HCT116 (cell line): ENCODE results near the gene YIPF3. TPM values are rescaled to one million over a fixed set of nuclear protein-coding genes. Genes with fewer than 3 reads are reported as not detected.

ENCODE experiments used
- ATAC-seq: fragments of 200-7000 bp; cut with Tn5 transposase; 2 replicates; pipeline ENCODE4 v1.9.1; 2020; ENCODE audit warnings: mild to moderate bottlenecking, moderate library complexity
- BruUV-seq: library from RNA; stranded (reverse); fragments of 400-500 nt; replicated peaks from 2 replicates; lab custom pipeline; 2021; lab: Mats Ljungman, UMichigan
- CTCF ChIA-PET: fragments of 300-600 bp; sonication (Branson Sonifier 250); formaldehyde crosslinking; loops from one replicate; lab custom pipeline; 2021; ENCODE audit warnings: antibody characterized with exemption; lab: Charles Lee
- POLR2A ChIA-PET: fragments of 300-600, 350-600 bp; sonication (Branson Sonifier 250); formaldehyde crosslinking; loops from one replicate; lab custom pipeline; 2021; ENCODE audit warnings: antibody characterized with exemption; lab: Charles Lee
- RAD21 ChIA-PET, 2 experiments: fragments of 300-600 bp; sonication (Branson Sonifier 250); formaldehyde crosslinking; loops; one replicate each; lab custom pipeline; 2023; ENCODE audit warnings: low total read pairs in 2 of 2; ENCODE audit not compliant: uncharacterized antibody in 2 of 2, unreplicated experiment in 2 of 2, low non-redundant PET in 1 of 2; lab: Charles Lee
- DNase-seq: peaks from one replicate; pipeline ENCODE4 v3.0.0-alpha.2; 2010; ENCODE audit warnings: low read depth, low spot score
- H2AFZ ChIP-seq: fragments of 200-600 bp; shearing (Covaris generic), sonication (generic); 2 replicates; pipeline ENCODE4 v1.6.1; 2017; ENCODE audit warnings: low read depth, mixed run types, mixed read lengths, antibody characterized with exemption, low read length; ENCODE audit not compliant: poor library complexity, severe bottlenecking
- H3K27ac ChIP-seq: 2 replicates; pipeline ENCODE4 v1.5.1; 2012; ENCODE audit warnings: low read depth, low read length
- H3K27me3 ChIP-seq: fragments of 200-600 bp; sonication (generic); 2 replicates; pipeline ENCODE4 v1.6.1; 2016; ENCODE audit warnings: mixed run types, low read length, mixed read lengths; ENCODE audit not compliant: insufficient read depth
- H3K36me3 ChIP-seq, 2 experiments: fragments of 200-500 bp in 1 of 2; fragments of 200-600 bp in 1 of 2; sonication (Bioruptor generic) in 1 of 2; sonication (generic) in 1 of 2; 2 replicates each; pipeline versions ENCODE4 v1.5.1 to v1.6.1; 2014 to 2016; ENCODE audit warnings: low read length in 2 of 2, inconsistent platforms in 1 of 2, mixed read lengths in 1 of 2, mixed run types in 1 of 2; ENCODE audit not compliant: insufficient read depth in 2 of 2, control insufficient read depth in 1 of 2
- H3K4me1 ChIP-seq, 2 experiments: fragments of 200-600 bp in 1 of 2; sonication (generic) in 1 of 2; 2 replicates each; pipeline versions ENCODE4 v1.5.1 to v1.6.1; 2012 to 2017; ENCODE audit warnings: low read length in 2 of 2, inconsistent platforms in 1 of 2, mild to moderate bottlenecking in 1 of 2, mixed read lengths in 1 of 2, mixed run types in 1 of 2, moderate library complexity in 1 of 2; ENCODE audit not compliant: insufficient read depth in 2 of 2, control insufficient read depth in 1 of 2
- H3K4me2 ChIP-seq: fragments of 200-600 bp; sonication (generic); 2 replicates; pipeline ENCODE4 v1.6.1; 2017; ENCODE audit warnings: mixed run types, low read length, mixed read lengths
- H3K4me3 ChIP-seq, 2 experiments: fragments of 200-600 bp in 1 of 2; sonication (generic) in 1 of 2; replicated peaks in 1 of 2; 2 replicates each; pipeline ENCODE4 v1.5.1; 2011 to 2016; ENCODE audit warnings: low read length in 2 of 2, control low read depth in 1 of 2, low read depth in 1 of 2, mild to moderate bottlenecking in 1 of 2, mixed read lengths in 1 of 2, mixed run types in 1 of 2
- H3K79me2 ChIP-seq: fragments of 200-600 bp; sonication (generic); 2 replicates; pipeline ENCODE4 v1.6.1; 2017; ENCODE audit warnings: mild to moderate bottlenecking, mixed run types, low read length, moderate library complexity, mixed read lengths; ENCODE audit not compliant: insufficient read depth
- H3K9ac ChIP-seq: fragments of 200-600 bp; sonication (generic); 2 replicates; pipeline ENCODE4 v1.6.1; 2016; ENCODE audit warnings: low read length, mixed read lengths
- H3K9me2 ChIP-seq: fragments of 200-600 bp; sonication (generic), shearing (Covaris generic); 2 replicates; pipeline ENCODE4 v1.6.1; 2017; ENCODE audit warnings: mixed run types, mild to moderate bottlenecking, moderate library complexity; ENCODE audit not compliant: insufficient read depth
- H3K9me3 ChIP-seq, 2 experiments: fragments of 200-500 bp in 1 of 2; fragments of 200-600 bp in 1 of 2; sonication (Bioruptor generic) in 1 of 2; sonication (generic) in 1 of 2; 2 replicates each; pipeline ENCODE4 v1.6.1; 2014 to 2017; ENCODE audit warnings: low read length in 2 of 2, mixed read lengths in 2 of 2, inconsistent platforms in 1 of 2, low read depth in 1 of 2, mild to moderate bottlenecking in 1 of 2, mixed run types in 1 of 2, moderate library complexity in 1 of 2; ENCODE audit not compliant: control insufficient read depth in 1 of 2, insufficient read depth in 1 of 2
- H4K20me1 ChIP-seq: fragments of 200-600 bp; sonication (generic), shearing (Covaris generic); 2 replicates; pipeline ENCODE4 v1.6.1; 2017; ENCODE audit warnings: mixed run types, mild to moderate bottlenecking, moderate library complexity; ENCODE audit not compliant: insufficient read depth
- ATF3 ChIP-seq: IDR thresholded peaks from 2 replicates; pipeline ENCODE4 v1.6.1; 2012
- CBX3 ChIP-seq: IDR thresholded peaks from 2 replicates; pipeline ENCODE4 v1.6.1; 2012; ENCODE audit warnings: low read depth
- CEBPB ChIP-seq: IDR thresholded peaks from 2 replicates; pipeline ENCODE4 v1.6.1; 2012; ENCODE audit warnings: low read depth
- EZH2 ChIP-seq: fragments of 200-600 bp; sonication (generic); IDR thresholded peaks from 2 replicates; pipeline ENCODE4 v1.6.1; 2017; ENCODE audit warnings: antibody characterized with exemption, mixed run types
- EZH2phosphoT487 ChIP-seq: fragments of 200-600 bp; IDR thresholded peaks from 2 replicates; pipeline ENCODE4 v1.6.1; 2018; ENCODE audit warnings: antibody characterized with exemption, borderline replicate concordance
- FOSL1 ChIP-seq: IDR thresholded peaks from 2 replicates; pipeline ENCODE4 v1.6.1; 2012; ENCODE audit warnings: low read depth
- JUND ChIP-seq: IDR thresholded peaks from 2 replicates; pipeline ENCODE4 v1.6.1; 2012
- POLR2A ChIP-seq: IDR thresholded peaks from 2 replicates; pipeline ENCODE4 v1.7.0; 2011; ENCODE audit warnings: borderline replicate concordance; ENCODE audit not compliant: insufficient read depth, insufficient read length; ENCODE audit errors: extremely low read depth
- POLR2AphosphoS5 ChIP-seq: IDR thresholded peaks from 2 replicates; pipeline ENCODE4 v1.6.1; 2011; ENCODE audit warnings: mild to moderate bottlenecking, low read depth, low read length, moderate library complexity
- RAD21 ChIP-seq: IDR thresholded peaks from 2 replicates; pipeline ENCODE4 v1.6.1; 2012; ENCODE audit warnings: low read depth, mild to moderate bottlenecking
- REST ChIP-seq: IDR thresholded peaks from 2 replicates; pipeline ENCODE4 v1.6.1; 2012; ENCODE audit warnings: low read depth
- TCF7L2 ChIP-seq: IDR thresholded peaks from 2 replicates; pipeline ENCODE4 v1.7.0; 2011; ENCODE audit warnings: borderline replicate concordance, inconsistent platforms; ENCODE audit not compliant: insufficient read depth, insufficient read length; ENCODE audit errors: extremely low read depth
- YY1 ChIP-seq: IDR thresholded peaks from 2 replicates; pipeline ENCODE4 v1.6.1; 2011; ENCODE audit warnings: low read length, low read depth, moderate library complexity, mild to moderate bottlenecking; ENCODE audit not compliant: insufficient replicate concordance; ENCODE audit errors: extremely low read depth
- intact Hi-C: fragments of 100-400 bp; cut with micrococcal nuclease; formaldehyde crosslinking; loops from 2 replicates; pipeline ENCODE4 v1.10.0; 2022
- total RNA-seq: library from RNA; stranded (reverse); gene quantifications from one replicate; pipeline ENCODE4 v1.2.1, GENCODE V29; 2021; ENCODE audit not compliant: unreplicated experiment
- TF ChIP-seq, protein P1 (sequence below): IDR thresholded peaks from 2 replicates; pipeline ENCODE4 v1.6.1; 2012
- TF ChIP-seq, protein P2 (sequence below): IDR thresholded peaks from 2 replicates; pipeline ENCODE4 v1.6.1; 2011; ENCODE audit warnings: mild to moderate bottlenecking, low read length, moderate library complexity; ENCODE audit not compliant: insufficient replicate concordance; ENCODE audit errors: extremely low read depth

YIPF3 gene
- total RNA-seq, 1 experiment from 2014 or later = 84.5 TPM

DNA sequence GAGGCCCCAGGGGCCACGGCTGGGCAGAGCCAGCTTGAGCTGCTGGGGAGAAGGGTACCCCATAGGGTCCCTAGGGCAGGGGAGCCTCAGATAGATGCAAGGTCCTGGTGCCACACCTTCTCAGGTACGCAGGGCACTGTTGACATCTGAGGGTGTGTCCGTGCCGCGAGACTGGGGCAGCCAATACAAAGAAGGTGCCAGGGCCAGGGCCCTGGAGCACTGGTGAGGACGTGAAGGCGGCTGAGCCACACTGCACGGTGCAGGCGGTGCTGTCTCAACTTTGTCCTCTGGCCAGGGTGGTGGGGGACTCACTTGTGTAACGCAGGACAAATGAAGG is 5.9 kb downstream of the YIPF3 start:
- no peak overlapping the region for H2AFZ ChIP-seq
- ChIA-PET RAD21 (no interaction called here), CTCF (interaction anchor here (1.7 kb wide), 1 partner anchor 54 kb away, joined by 10 read pairs; no protein-coding TSS in a partner anchor)
- peak overlapping the region; percentile 88 for H3K4me2 ChIP-seq
- no peaks in the 10 kb centered on the region for H3K27me3 ChIP-seq
- no peak for TF ChIP-seq FOSL1
- TF ChIP-seq ATF3 = no peak
- no peak for TF ChIP-seq YY1
- TF ChIP-seq TCF7L2 = no peak
- no peak for TF ChIP-seq CEBPB
- TF ChIP-seq JUND = no peak
- TF ChIP-seq EZH2phosphoT487 = no peak
- TF ChIP-seq, protein P1, sequence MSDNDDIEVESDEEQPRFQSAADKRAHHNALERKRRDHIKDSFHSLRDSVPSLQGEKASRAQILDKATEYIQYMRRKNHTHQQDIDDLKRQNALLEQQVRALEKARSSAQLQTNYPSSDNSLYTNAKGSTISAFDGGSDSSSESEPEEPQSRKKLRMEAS = no peak
- TF ChIP-seq REST = no peak
- TF ChIP-seq RAD21 = no peak
- TF ChIP-seq, protein P2, sequence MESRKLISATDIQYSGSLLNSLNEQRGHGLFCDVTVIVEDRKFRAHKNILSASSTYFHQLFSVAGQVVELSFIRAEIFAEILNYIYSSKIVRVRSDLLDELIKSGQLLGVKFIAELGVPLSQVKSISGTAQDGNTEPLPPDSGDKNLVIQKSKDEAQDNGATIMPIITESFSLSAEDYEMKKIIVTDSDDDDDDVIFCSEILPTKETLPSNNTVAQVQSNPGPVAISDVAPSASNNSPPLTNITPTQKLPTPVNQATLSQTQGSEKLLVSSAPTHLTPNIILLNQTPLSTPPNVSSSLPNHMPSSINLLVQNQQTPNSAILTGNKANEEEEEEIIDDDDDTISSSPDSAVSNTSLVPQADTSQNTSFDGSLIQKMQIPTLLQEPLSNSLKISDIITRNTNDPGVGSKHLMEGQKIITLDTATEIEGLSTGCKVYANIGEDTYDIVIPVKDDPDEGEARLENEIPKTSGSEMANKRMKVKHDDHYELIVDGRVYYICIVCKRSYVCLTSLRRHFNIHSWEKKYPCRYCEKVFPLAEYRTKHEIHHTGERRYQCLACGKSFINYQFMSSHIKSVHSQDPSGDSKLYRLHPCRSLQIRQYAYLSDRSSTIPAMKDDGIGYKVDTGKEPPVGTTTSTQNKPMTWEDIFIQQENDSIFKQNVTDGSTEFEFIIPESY = no peak
- TF ChIP-seq POLR2A = no peak
- no peak for TF ChIP-seq CBX3
- no peak for TF ChIP-seq POLR2AphosphoS5
- TF ChIP-seq EZH2 = no peak
- TF ChIP-seq, all 23 proteins: peak for 0
- H3K9me2 ChIP-seq = no peaks in the 10 kb centered on the region
- peaks cover 14% of the 10 kb centered on the region for H3K79me2 ChIP-seq
- H3K9ac ChIP-seq = peak overlapping the region; percentile 63; the same call in 1 of the 2 replicates
- no peak overlapping the region for H3K4me3 ChIP-seq
- H3K36me3 ChIP-seq = peaks cover 21 to 24% of the 10 kb centered on the region in 2 experiments; a peak in 3 of 4 replicates
- H3K27ac ChIP-seq = peak overlapping the region; percentile 42; the same call in 1 of the 2 replicates
- no peaks in the 10 kb centered on the region for H3K9me3 ChIP-seq
- no TSS peak for BruUV-seq
- H3K4me1 ChIP-seq = peaks cover 16 to 29% of the 10 kb centered on the region in 2 experiments; a peak in 3 of 4 replicates
- no peaks in the 10 kb centered on the region for H4K20me1 ChIP-seq
- POLR2A ChIA-PET = no interaction called here
- intact Hi-C loops = no loop called here
- DNase-seq = no peak
- no peak for ATAC-seq
